ENCODE data around the gene MAPKBP1. TPM values are rescaled to one million over a fixed set of nuclear protein-coding genes. Genes with fewer than 3 reads are reported as not detected.

Gene MAPKBP1
- total RNA-seq, 2 experiments from 2014 or later = 32.0 to 36.6 TPM

GRCh38 chr15:41853831-41854230 lies 79.5 kb downstream of the MAPKBP1 start:
- H3K4me1 Mint-ChIP-seq = no peaks in the 10 kb centered on the region
- H3K27me3 Mint-ChIP-seq = peaks cover 1% of the 10 kb centered on the region
- no peak for DNase-seq
- no peaks in the 10 kb centered on the region for H3K36me3 Mint-ChIP-seq
- POLR2A ChIA-PET = no interaction called here
- H3K9me3 Mint-ChIP-seq = no peaks in the 10 kb centered on the region
- no peak overlapping the region for H3K27ac Mint-ChIP-seq
- no peak overlapping the region for H3K4me3 Mint-ChIP-seq
- ATAC-seq (ENCODE audit: low read depth) = no peak

GRCh38 chr15:41854443-41854842 lies 80.2 kb downstream of the MAPKBP1 start:
- H3K27me3 Mint-ChIP-seq = peaks cover 1% of the 10 kb centered on the region
- no peak for DNase-seq
- no peak overlapping the region for H3K27ac Mint-ChIP-seq
- H3K36me3 Mint-ChIP-seq = no peaks in the 10 kb centered on the region
- H3K4me1 Mint-ChIP-seq = peaks cover 2% of the 10 kb centered on the region
- H3K4me3 Mint-ChIP-seq = no peak overlapping the region
- H3K9me3 Mint-ChIP-seq = no peaks in the 10 kb centered on the region
- POLR2A ChIA-PET = no interaction called here
- ATAC-seq (ENCODE audit: low read depth) = no peak

- POLR2A ChIA-PET = no interaction called here
- Mint-ChIP-seq H3K36me3 (no peaks in the 10 kb centered on the region), H3K4me1 (peaks cover 7% of the 10 kb centered on the region), H3K27ac (no peak overlapping the region), H3K4me3 (no peak overlapping the region), H3K27me3 (peaks cover 1% of the 10 kb centered on the region), H3K9me3 (no peaks in the 10 kb centered on the region)
- ATAC-seq (ENCODE audit: low read depth) = no peak
- DNase-seq = no peak
These were observed 81.1 kb downstream of the MAPKBP1 start for GRCh38 chr15:41855261-41855961.

GRCh38 chr15:41856262-41856661 lies 82.0 kb downstream of the MAPKBP1 start:
- H3K36me3 Mint-ChIP-seq = no peaks in the 10 kb centered on the region
- no peaks in the 10 kb centered on the region for H3K27me3 Mint-ChIP-seq
- H3K9me3 Mint-ChIP-seq = no peaks in the 10 kb centered on the region
- no peak overlapping the region for H3K27ac Mint-ChIP-seq
- DNase-seq (no peak), ATAC-seq (ENCODE audit: low read depth) (no peak)
- H3K4me1 Mint-ChIP-seq = peaks cover 7% of the 10 kb centered on the region
- POLR2A ChIA-PET = no interaction called here
- no peak overlapping the region for H3K4me3 Mint-ChIP-seq

GRCh38 chr15:41856716-41857115 lies 82.4 kb downstream of the MAPKBP1 start:
- Mint-ChIP-seq H3K4me3 (no peak overlapping the region), H3K4me1 (peaks cover 7% of the 10 kb centered on the region), H3K27ac (no peak overlapping the region), H3K9me3 (no peaks in the 10 kb centered on the region), H3K36me3 (no peaks in the 10 kb centered on the region), H3K27me3 (no peaks in the 10 kb centered on the region)
- DNase-seq (no peak), ATAC-seq (ENCODE audit: low read depth) (no peak)
- POLR2A ChIA-PET = no interaction called here

GRCh38 chr15:41857316-41857715 lies 83.0 kb downstream of the MAPKBP1 start:
- H3K4me1 Mint-ChIP-seq = peaks cover 7% of the 10 kb centered on the region
- no peak overlapping the region for H3K27ac Mint-ChIP-seq
- no peak for DNase-seq
- no peaks in the 10 kb centered on the region for H3K27me3 Mint-ChIP-seq
- no peak overlapping the region for H3K4me3 Mint-ChIP-seq
- H3K9me3 Mint-ChIP-seq = no peaks in the 10 kb centered on the region
- no peaks in the 10 kb centered on the region for H3K36me3 Mint-ChIP-seq
- POLR2A ChIA-PET = no interaction called here
- ATAC-seq (ENCODE audit: low read depth) = no peak

- H3K4me1 Mint-ChIP-seq = peaks cover 7% of the 10 kb centered on the region
- H3K4me3 Mint-ChIP-seq = no peak overlapping the region
- no peaks in the 10 kb centered on the region for H3K27me3 Mint-ChIP-seq
- H3K9me3 Mint-ChIP-seq = no peaks in the 10 kb centered on the region
- POLR2A ChIA-PET = no interaction called here
- H3K27ac Mint-ChIP-seq = no peak overlapping the region
- H3K36me3 Mint-ChIP-seq = no peaks in the 10 kb centered on the region
- no peak for DNase-seq
- ATAC-seq (ENCODE audit: low read depth) = no peak
These were observed 84.5 kb downstream of the MAPKBP1 start for GRCh38 chr15:41858756-41859155.

GRCh38 chr15:41860049-41860828 lies 86.0 kb downstream of the MAPKBP1 start:
- no peaks in the 10 kb centered on the region for H3K36me3 Mint-ChIP-seq
- H3K27ac Mint-ChIP-seq = no peak overlapping the region
- peaks cover 7% of the 10 kb centered on the region for H3K4me1 Mint-ChIP-seq
- ATAC-seq (ENCODE audit: low read depth) (peak; percentile 32), DNase-seq (no peak)
- POLR2A ChIA-PET = interaction anchor here (1.0 kb wide), 1 partner anchor 10 kb away, joined by 3 read pairs; no protein-coding TSS in a partner anchor
- no peak overlapping the region for H3K4me3 Mint-ChIP-seq
- no peaks in the 10 kb centered on the region for H3K9me3 Mint-ChIP-seq
- peaks cover 1% of the 10 kb centered on the region for H3K27me3 Mint-ChIP-seq

GRCh38 chr15:41861736-41862356 lies 87.6 kb downstream of the MAPKBP1 start:
- Mint-ChIP-seq H3K4me3 (no peak overlapping the region), H3K4me1 (peaks cover 7% of the 10 kb centered on the region), H3K27me3 (peaks cover 1% of the 10 kb centered on the region), H3K9me3 (no peaks in the 10 kb centered on the region), H3K36me3 (no peaks in the 10 kb centered on the region), H3K27ac (no peak overlapping the region)
- ATAC-seq (ENCODE audit: low read depth) (no peak), DNase-seq (no peak)
- POLR2A ChIA-PET = no interaction called here

- no peak overlapping the region for H3K4me3 Mint-ChIP-seq
- no peak for ATAC-seq (ENCODE audit: low read depth)
- no peaks in the 10 kb centered on the region for H3K36me3 Mint-ChIP-seq
- H3K4me1 Mint-ChIP-seq = peaks cover 7% of the 10 kb centered on the region
- H3K27me3 Mint-ChIP-seq = peaks cover 1% of the 10 kb centered on the region
- no peak for DNase-seq
- no peak overlapping the region for H3K27ac Mint-ChIP-seq
- POLR2A ChIA-PET = no interaction called here
- no peaks in the 10 kb centered on the region for H3K9me3 Mint-ChIP-seq
These were observed 88.3 kb downstream of the MAPKBP1 start for GRCh38 chr15:41862515-41863116.

- DNase-seq = no peak
- peaks cover 1% of the 10 kb centered on the region for H3K27me3 Mint-ChIP-seq
- no peaks in the 10 kb centered on the region for H3K36me3 Mint-ChIP-seq
- no peak for ATAC-seq (ENCODE audit: low read depth)
- H3K27ac Mint-ChIP-seq = no peak overlapping the region
- POLR2A ChIA-PET = interaction anchor here (0.6 kb wide), 1 partner anchor 246 kb away, joined by 3 read pairs; no protein-coding TSS in a partner anchor
- peaks cover 2% of the 10 kb centered on the region for H3K4me1 Mint-ChIP-seq
- no peak overlapping the region for H3K4me3 Mint-ChIP-seq
- no peaks in the 10 kb centered on the region for H3K9me3 Mint-ChIP-seq
These were observed 91.3 kb downstream of the MAPKBP1 start for GRCh38 chr15:41865490-41866055.

GRCh38 chr15:41866263-41866703 lies 92.0 kb downstream of the MAPKBP1 start:
- no peaks in the 10 kb centered on the region for H3K9me3 Mint-ChIP-seq
- H3K36me3 Mint-ChIP-seq = no peaks in the 10 kb centered on the region
- ATAC-seq (ENCODE audit: low read depth) (no peak), DNase-seq (no peak)
- no peak overlapping the region for H3K27ac Mint-ChIP-seq
- H3K27me3 Mint-ChIP-seq = peaks cover 1% of the 10 kb centered on the region
- peaks cover 7% of the 10 kb centered on the region for H3K4me1 Mint-ChIP-seq
- POLR2A ChIA-PET = no interaction called here
- H3K4me3 Mint-ChIP-seq = no peak overlapping the region

- peaks cover 1% of the 10 kb centered on the region for H3K27me3 Mint-ChIP-seq
- ATAC-seq (ENCODE audit: low read depth) = no peak
- DNase-seq = no peak
- H3K9me3 Mint-ChIP-seq = no peaks in the 10 kb centered on the region
- POLR2A ChIA-PET = no interaction called here
- H3K27ac Mint-ChIP-seq = no peak overlapping the region
- H3K36me3 Mint-ChIP-seq = no peaks in the 10 kb centered on the region
- H3K4me3 Mint-ChIP-seq = no peak overlapping the region
- peaks cover 7% of the 10 kb centered on the region for H3K4me1 Mint-ChIP-seq
These were observed 92.7 kb downstream of the MAPKBP1 start for GRCh38 chr15:41866872-41867579.

Measured in activated naive CD8-positive, alpha-beta T cell treated with anti-CD3 and anti-CD28 coated beads, Interleukin-2, amount 10 ng/mL, durations not matched to agents 7 days and 5 days (primary cell).